Measurements from ENCODE around the gene CATSPER3. TPM values are rescaled to one million over a fixed set of nuclear protein-coding genes. Genes with fewer than 3 reads are reported as not detected.

The CATSPER3 gene
- total and polyA plus RNA-seq, 2 of the 8 experiments (the other 6 are each of a cell fraction or from before 2014, with no cell fraction given), result 0.62 TPM; not detected in 1

GRCh38 chr5:135027697-135028615, 60.2 kb downstream of the CATSPER3 start:
- Histone ChIP-seq H2BK15ac (ENCODE audit: low read length) (no peak overlapping the region), H3K56ac (replicated peaks; ENCODE audit: insufficient read length, low read depth, low read length) (no peak overlapping the region), H2AFZ (ENCODE audit: low read length) (no peak overlapping the region), H3K9ac (replicated peaks in 1 of 4; ENCODE audit: extremely low read depth in 1 of 4, low read depth in 3 of 4, low read length in 3 of 4) (no peak overlapping the region), H4K91ac (replicated peaks; ENCODE audit: insufficient read length, low read length) (no peak overlapping the region), H3K23me2 (ENCODE audit: low read depth, low read length) (peaks cover 6% of the 10 kb centered on the region; the same call in 1 of the 2 replicates), H4K5ac (ENCODE audit: insufficient read length, low read depth, low read length) (no peak overlapping the region), H3K23ac (ENCODE audit: insufficient read length) (no peak overlapping the region), H3K36me3 (ENCODE audit: control insufficient read depth in 2 of 4, insufficient read depth in 4 of 4, low read length in 3 of 4) (peaks cover 0 to 7% (median 0%) of the 10 kb centered on the region in 4 experiments; a peak in 1 of 8 replicates), H2AK5ac (ENCODE audit: low read depth, low read length) (no peak overlapping the region), H4K20me1 (replicated peaks in 1 of 2; ENCODE audit: control insufficient read depth in 1 of 2, insufficient read depth in 2 of 2, low read length in 2 of 2) (peaks cover 7 to 38% of the 10 kb centered on the region in 2 experiments), H3K4me2 (ENCODE audit: insufficient read depth in 1 of 2, low read depth in 2 of 2, low read length in 2 of 2) (peak overlapping the region; percentile 64 to 71), H4K8ac (ENCODE audit: extremely low read depth, insufficient read depth, low read length) (no peak overlapping the region), H3K79me1 (ENCODE audit: low read depth, low read length) (no peaks in the 10 kb centered on the region), H2BK120ac (replicated peaks; ENCODE audit: low read depth, low read length) (no peak overlapping the region), H2BK20ac (ENCODE audit: low read length) (no peak overlapping the region), H3K4me1 (replicated peaks in 1 of 4; ENCODE audit: control insufficient read depth in 3 of 4, insufficient read depth in 4 of 4, low read length in 3 of 4) (peaks cover 0 to 23% (median 21%) of the 10 kb centered on the region in 4 experiments; a peak in 6 of 7 replicates), H3K18ac (ENCODE audit: extremely low read depth, low read length) (no peak overlapping the region), H3K79me2 (ENCODE audit: control insufficient read depth in 1 of 2, insufficient read depth in 2 of 2, low read length in 2 of 2) (no peaks in the 10 kb centered on the region), H3K4me3 (ENCODE audit: extremely low read depth in 1 of 4, insufficient read depth in 2 of 4, low read depth in 3 of 4, low read length in 4 of 4) (peak overlapping the region; percentile 6 to 47 (median 16); a peak in 5 of 8 replicates), H2BK12ac (ENCODE audit: low read depth, low read length) (0 out of 2 replicates have a peak overlapping the region, but pooled peaks have one; percentile 33), H3K27ac (ENCODE audit: low read depth, low read length) (no peak overlapping the region), H3K4ac (replicated peaks; ENCODE audit: insufficient read length, low read depth, low read length) (no peak overlapping the region), H2BK5ac (ENCODE audit: low read depth, low read length) (no peak overlapping the region), H3K27me3 (replicated peaks in 1 of 4; ENCODE audit: control insufficient read depth in 3 of 4, extremely low read depth in 1 of 4, insufficient read depth in 3 of 4, low read length in 3 of 4) (peaks cover 68 to 92% (median 84%) of the 10 kb centered on the region in 4 experiments), H3K9me3 (ENCODE audit: insufficient read depth in 2 of 2, low read depth in 1 of 2, low read length in 1 of 2) (no peaks in the 10 kb centered on the region; a peak in 1 of 4 replicates), H3K14ac (ENCODE audit: insufficient read length) (no peak overlapping the region)
- 3% methylated on average over 68 of the region's 79 CpGs; no CpG with 5 or more reads in 1 of the 2 experiments for WGBS, 2 experiments (ENCODE audit: extremely low coverage in 1 of 2, insufficient coverage in 1 of 2, insufficient read length in 1 of 2, insufficient replicate concordance in 2 of 2, low coverage in 1 of 2, low lambda C conversion rate in 2 of 2, missing lambda C conversion rate in 1 of 2)
- ChIA-PET POLR2A (ENCODE audit: partially characterized antibody) (interaction anchor here (3.1 kb wide), 1 partner anchor 12 kb away, joined by 11 read pairs; no protein-coding TSS in a partner anchor), CTCF (ENCODE audit: partially characterized antibody) (interaction anchor here (0.6 to 3.1 kb wide), 4 partner anchors 10 to 111 kb away, joined by 3 to 10 read pairs (median 6); no protein-coding TSS in a partner anchor)
- no peak for FAIRE-seq
- DNase-seq (ENCODE audit: low read depth in 1 of 2, low spot score in 2 of 2), result peak in 1 of 2 experiments; percentile 72
- TF ChIP-seq EZH2 (IDR thresholded peaks at IDR 0.05; ENCODE audit: low read depth, low read length, severe bottlenecking) (peak; percentile 98), E2F6 (IDR thresholded peaks at IDR 0.05) (no peak), SUZ12 (IDR thresholded peaks at IDR 0.05; ENCODE audit: low read length) (peak; percentile 97), CBX8 (IDR thresholded peaks at IDR 0.05; ENCODE audit: borderline replicate concordance, low read depth, low read length) (peak; percentile 72; the same call in 1 of the 2 replicates), EP300 (IDR thresholded peaks at IDR 0.05; ENCODE audit: borderline replicate concordance in 1 of 2, low read depth in 2 of 2, low read length in 2 of 2) (no peak), RNF2 (IDR thresholded peaks at IDR 0.05; ENCODE audit: borderline replicate concordance, low read depth, low read length, missing control alignments, poor library complexity, severe bottlenecking) (peak; percentile 93)
